Measurements from ENCODE around the gene RAD51B. TPM values are rescaled to one million over a fixed set of nuclear protein-coding genes. Genes with fewer than 3 reads are reported as not detected.
A peak's percentile ranks its signal among the peaks of the same experiment; 100 is the strongest.

Gene RAD51B
- total RNA-seq, 4 donors from 2014 or later = 14.0 to 16.4 (median 14.8) TPM

GRCh38 chr14:68439676-68440075, 620.1 kb downstream of the RAD51B start:
- Histone ChIP-seq H3K27me3 (no peaks in the 10 kb centered on the region), H3K9me3 (no peaks in the 10 kb centered on the region), H3K27ac (no peak overlapping the region), H3K4me3 (replicated peaks in 1 of 3) (no peak overlapping the region), H3K36me3 (no peaks in the 10 kb centered on the region), H3K4me1 (peaks cover 0 to 9% of the 10 kb centered on the region in 2 donors)
- TF ChIP-seq CTCF (IDR thresholded peaks at IDR 0.05) (no peak), POLR2A (IDR thresholded peaks at IDR 0.05) (no peak)
- no peak for DNase-seq
- intact Hi-C loops (cut with DNase I) = no loop called here
- 79% methylated on average over 2 of the region's 2 CpGs for WGBS, 2 donors

- Histone ChIP-seq H3K27me3 (no peaks in the 10 kb centered on the region), H3K36me3 (no peaks in the 10 kb centered on the region), H3K4me3 (replicated peaks in 1 of 3) (no peak overlapping the region), H3K9me3 (no peaks in the 10 kb centered on the region), H3K4me1 (peaks cover 0 to 15% of the 10 kb centered on the region in 2 donors), H3K27ac (no peak overlapping the region)
- TF ChIP-seq POLR2A (IDR thresholded peaks at IDR 0.05) (no peak), CTCF (IDR thresholded peaks at IDR 0.05) (no peak)
- intact Hi-C loops (cut with DNase I) = no loop called here
- DNase-seq = no peak
These were observed 621.2 kb downstream of the RAD51B start for GRCh38 chr14:68440820-68441219.

- H3K27ac ChIP-seq = no peak overlapping the region
- no peaks in the 10 kb centered on the region for H3K36me3 ChIP-seq
- no peak for DNase-seq
- H3K4me1 ChIP-seq = peaks cover 0 to 15% of the 10 kb centered on the region in 2 donors
- no peaks in the 10 kb centered on the region for H3K27me3 ChIP-seq
- WGBS, 2 donors = 65 to 87% methylated on average over 3 of the region's 3 CpGs
- intact Hi-C loops (cut with DNase I) = no loop called here
- H3K4me3 ChIP-seq (replicated peaks in 1 of 3) = no peak overlapping the region
- TF ChIP-seq CTCF (IDR thresholded peaks at IDR 0.05) = no peak
- no peak for TF ChIP-seq POLR2A (IDR thresholded peaks at IDR 0.05)
- H3K9me3 ChIP-seq = no peaks in the 10 kb centered on the region
These were observed 622.0 kb downstream of the RAD51B start for GRCh38 chr14:68441542-68441941.

- Histone ChIP-seq H3K27ac (peak overlapping the region in 2 of 3 donors; percentile 3 to 36), H3K36me3 (no peaks in the 10 kb centered on the region), H3K9me3 (no peaks in the 10 kb centered on the region), H3K4me3 (replicated peaks in 1 of 3) (no peak overlapping the region), H3K27me3 (no peaks in the 10 kb centered on the region), H3K4me1 (peaks cover 0 to 15% of the 10 kb centered on the region in 2 donors)
- WGBS, 2 donors = 72 to 76% methylated on average over 9 of the region's 9 CpGs
- intact Hi-C loops (cut with DNase I) = no loop called here
- no peak for TF ChIP-seq CTCF (IDR thresholded peaks at IDR 0.05)
- TF ChIP-seq POLR2A (IDR thresholded peaks at IDR 0.05) = no peak
- no peak for DNase-seq
These were observed 623.5 kb downstream of the RAD51B start for GRCh38 chr14:68442828-68443629.

- intact Hi-C loops (cut with DNase I) = no loop called here
- Histone ChIP-seq H3K27ac (no peak overlapping the region), H3K36me3 (no peaks in the 10 kb centered on the region), H3K9me3 (no peaks in the 10 kb centered on the region), H3K4me1 (peaks cover 0 to 16% of the 10 kb centered on the region in 2 donors), H3K4me3 (replicated peaks in 1 of 3) (no peak overlapping the region), H3K27me3 (no peaks in the 10 kb centered on the region)
- DNase-seq = peak; percentile 40 to 48
- TF ChIP-seq CTCF (IDR thresholded peaks at IDR 0.05) = no peak
- no peak for TF ChIP-seq POLR2A (IDR thresholded peaks at IDR 0.05)
- WGBS, 2 donors = 12 to 15% methylated on average over 2 of the region's 2 CpGs
These were observed 625.0 kb downstream of the RAD51B start for GRCh38 chr14:68444449-68445168.

Measured in thyroid gland (tissue), 4 donors.